B cell (primary cell): ENCODE measurements around the gene FANCM. TPM values are rescaled to one million over a fixed set of nuclear protein-coding genes. Genes with fewer than 3 reads are reported as not detected.

Experiments used
- ATAC-seq: fragments of 200-7000 bp; cut with Tn5 transposase; one replicate; pipeline ENCODE4 v1.10.0; 2021; ENCODE audit warnings: low read depth, mild to moderate bottlenecking, moderate number of reproducible peaks, moderate library complexity
- CTCF ChIA-PET: fragments of 350-600 bp; sonication (Branson Sonifier 250); formaldehyde crosslinking; loops from one replicate; lab custom pipeline; 2021; ENCODE audit warnings: antibody characterized with exemption, inconsistent platforms; lab: Charles Lee
- POLR2A ChIA-PET: fragments of 350-600 bp; sonication (Branson Sonifier 250); formaldehyde crosslinking; loops from one replicate; lab custom pipeline; 2021; ENCODE audit warnings: antibody characterized with exemption; lab: Charles Lee
- DNase-seq: peaks from one replicate; pipeline ENCODE4 v3.0.0; 2013
- H2AFZ ChIP-seq: 2 replicates; pipeline ENCODE4 v1.6.1; 2012; ENCODE audit warnings: mild to moderate bottlenecking, low read depth, low read length; ENCODE audit not compliant: insufficient read depth, poor library complexity, severe bottlenecking
- H3K27ac ChIP-seq, 2 donors: 1 replicate in 1 of 2; 2 replicates in 1 of 2; pipeline ENCODE4 v1.5.1; 2012 to 2013; ENCODE audit warnings: low read length in 2 of 2, mild to moderate bottlenecking in 2 of 2, moderate library complexity in 1 of 2
- H3K27me3 ChIP-seq, 4 experiments: fragments of 200-600 bp in 1 of 4; sonication (generic) in 1 of 4; replicated peaks in 1 of 4; 1 replicate in 2 of 4; 2 replicates in 2 of 4; pipeline versions ENCODE4 v1.6.1 to v1.7.0; 2013 to 2016; ENCODE audit warnings: low read length in 3 of 4, mild to moderate bottlenecking in 2 of 4, mixed read lengths in 1 of 4, moderate library complexity in 1 of 4; ENCODE audit not compliant: insufficient read depth in 4 of 4, control insufficient read depth in 3 of 4; ENCODE audit errors: control extremely low read depth in 1 of 4
- H3K36me3 ChIP-seq, 2 experiments: replicated peaks in 1 of 2; 1 replicate in 1 of 2; 2 replicates in 1 of 2; pipeline versions ENCODE4 v1.6.1 to v1.7.1; 2013; ENCODE audit warnings: low read length in 1 of 2; ENCODE audit not compliant: insufficient read depth in 2 of 2, control insufficient read depth in 1 of 2; ENCODE audit errors: control extremely low read depth in 1 of 2, extremely low read depth in 1 of 2
- H3K4me1 ChIP-seq, 2 donors: fragments of 200-600 bp in 1 of 2; sonication (generic) in 1 of 2; 1 replicate in 1 of 2; 2 replicates in 1 of 2; pipeline versions ENCODE4 v1.5.1 to v1.6.1; 2013 to 2017; ENCODE audit warnings: low read length in 2 of 2; ENCODE audit not compliant: control insufficient read depth in 2 of 2, insufficient read depth in 2 of 2
- H3K4me2 ChIP-seq: replicated peaks from 2 replicates; pipeline ENCODE3; 2012; ENCODE audit warnings: mild to moderate bottlenecking, low read depth, low read length; ENCODE audit not compliant: poor library complexity, severe bottlenecking
- H3K4me3 ChIP-seq, 5 experiments: fragments of 200-600 bp in 1 of 5; sonication (generic) in 1 of 5; 1 replicate in 3 of 5; 2 replicates in 2 of 5; pipeline versions ENCODE4 v1.5.1 to v1.7.0; 2011 to 2016; ENCODE audit warnings: low read length in 4 of 5, mild to moderate bottlenecking in 4 of 5, low read depth in 2 of 5, control low read depth in 1 of 5, moderate library complexity in 1 of 5; ENCODE audit not compliant: insufficient read depth in 1 of 5; ENCODE audit errors: control extremely low read depth in 1 of 5, extremely low read depth in 1 of 5
- H3K79me2 ChIP-seq: fragments of 200-600 bp; sonication (generic); one replicate; pipeline ENCODE4 v1.6.0; 2016; ENCODE audit warnings: low read length; ENCODE audit not compliant: control insufficient read depth, insufficient read depth
- H3K9ac ChIP-seq: fragments of 200-600 bp; sonication (generic); 2 replicates; pipeline ENCODE4 v1.6.1; 2017; ENCODE audit warnings: mild to moderate bottlenecking, low read length, moderate library complexity
- H3K9me3 ChIP-seq, 3 donors: one replicate each; pipeline versions ENCODE4 v1.6.1 to v1.7.1; 2013; ENCODE audit warnings: low read length in 2 of 3; ENCODE audit not compliant: control insufficient read depth in 2 of 3, insufficient read depth in 1 of 3; ENCODE audit errors: control extremely low read depth in 1 of 3
- H4K20me1 ChIP-seq: 2 replicates; pipeline ENCODE4 v1.6.0; 2012; ENCODE audit warnings: mild to moderate bottlenecking, low read length; ENCODE audit not compliant: insufficient read depth, control insufficient read depth, poor library complexity, severe bottlenecking
- H3K27ac Mint-ChIP-seq: one replicate; pipeline ENCODE4 v1.8.0; 2021; ENCODE audit warnings: mixed read lengths
- H3K27me3 Mint-ChIP-seq: one replicate; pipeline ENCODE4 v1.8.0; 2021; ENCODE audit warnings: mixed read lengths
- H3K4me1 Mint-ChIP-seq: one replicate; pipeline ENCODE4 v1.8.0; 2021; ENCODE audit warnings: mixed read lengths
- H3K4me3 Mint-ChIP-seq: one replicate; pipeline ENCODE4 v1.8.0; 2021; ENCODE audit warnings: mixed read lengths
- H3K9me3 Mint-ChIP-seq: one replicate; pipeline ENCODE4 v1.8.0; 2022; ENCODE audit warnings: mixed read lengths; ENCODE audit not compliant: insufficient read depth
- CTCF ChIP-seq: fragments of 200-600 bp; IDR thresholded peaks from one replicate; pipeline ENCODE4 v1.8.0; 2022; ENCODE audit warnings: antibody characterized with exemption, mild to moderate bottlenecking
- EZH2 ChIP-seq: IDR thresholded peaks from 2 replicates; pipeline ENCODE4 v1.6.1; 2012; ENCODE audit warnings: borderline replicate concordance, low read depth, mild to moderate bottlenecking, moderate library complexity, low read length; ENCODE audit not compliant: insufficient read depth, poor library complexity, severe bottlenecking
- WGBS: methylation state at CpG from one replicate; pipeline ENCODE4 v1.1.5; 2013; ENCODE audit warnings: missing lambda C conversion rate; ENCODE audit not compliant: insufficient coverage; 5-methylcytosine and 5-hydroxymethylcytosine counted together
- intact Hi-C: fragments of 100-400 bp; cut with micrococcal nuclease; formaldehyde crosslinking; loops from one replicate; pipeline ENCODE4 v1.10.0; 2022
- polyA plus RNA-seq: library from polyadenylated mRNA; depleted of rRNA; stranded (reverse); fragments of >200 nt; gene quantifications from 2 replicates; pipeline ENCODE4 v1.2.3, GENCODE V29; 2012
- total RNA-seq, 2 donors: library from RNA; stranded (reverse); fragments of 120-200 nt in 1 of 2; gene quantifications; 1 replicate in 1 of 2; 2 replicates in 1 of 2; pipeline versions ENCODE4 v1.2.3 to v1.2.4, GENCODE V29; 2013 to 2022

FANCM gene
- total and polyA plus RNA-seq, 2 donors (not counting 1 experiment from before 2014, with no cell fraction given), result 3.0 to 15.5 TPM

- Histone ChIP-seq H3K4me3 (no peak overlapping the region), H2AFZ (no peak overlapping the region), H3K27ac (no peak overlapping the region), H3K27me3 (no peaks in the 10 kb centered on the region), H4K20me1 (no peaks in the 10 kb centered on the region), H3K4me2 (no peak overlapping the region), H3K9ac (no peak overlapping the region), H3K9me3 (no peaks in the 10 kb centered on the region), H3K4me1 (no peaks in the 10 kb centered on the region), H3K36me3 (peaks cover 18 to 51% of the 10 kb centered on the region in 2 experiments), H3K79me2 (no peaks in the 10 kb centered on the region)
- TF ChIP-seq EZH2, result no peak
- TF ChIP-seq CTCF, result no peak
- POLR2A ChIA-PET, result no interaction called here
- H3K4me3 Mint-ChIP-seq, result no peak overlapping the region
- CTCF ChIA-PET, result interaction anchor here (1.9 kb wide), 1 partner anchor 150 kb away, joined by 8 read pairs; no protein-coding TSS in a partner anchor
- no peaks in the 10 kb centered on the region for H3K27me3 Mint-ChIP-seq
- H3K4me1 Mint-ChIP-seq, result no peaks in the 10 kb centered on the region
- ATAC-seq, result no peak
- no peak overlapping the region for H3K27ac Mint-ChIP-seq
- peaks cover 2% of the 10 kb centered on the region for H3K9me3 Mint-ChIP-seq
- WGBS, result 100% methylated on average over 4 of the region's 6 CpGs
- DNase-seq, result no peak
- intact Hi-C loops, result no loop called here
Measured at GRCh38 chr14:45118594-45118993, 17.1 kb upstream of the FANCM start.

GRCh38 chr14:45120096-45120495 lies 15.6 kb upstream of the FANCM start:
- Histone ChIP-seq H3K27ac (no peak overlapping the region), H3K27me3 (no peaks in the 10 kb centered on the region), H3K4me1 (no peaks in the 10 kb centered on the region), H2AFZ (no peak overlapping the region), H3K36me3 (peaks cover 14 to 37% of the 10 kb centered on the region in 2 experiments), H3K4me2 (no peak overlapping the region), H3K9ac (no peak overlapping the region), H3K9me3 (no peaks in the 10 kb centered on the region), H3K4me3 (no peak overlapping the region), H4K20me1 (no peaks in the 10 kb centered on the region), H3K79me2 (no peaks in the 10 kb centered on the region)
- TF ChIP-seq EZH2 (no peak), CTCF (no peak)
- H3K4me1 Mint-ChIP-seq, result no peaks in the 10 kb centered on the region
- no peak for DNase-seq
- CTCF ChIA-PET, result no interaction called here
- no peak for ATAC-seq
- peaks cover 2% of the 10 kb centered on the region for H3K9me3 Mint-ChIP-seq
- no CpG with 5 or more reads among the region's 1 CpG for WGBS
- no peaks in the 10 kb centered on the region for H3K27me3 Mint-ChIP-seq
- no peak overlapping the region for H3K4me3 Mint-ChIP-seq
- intact Hi-C loops, result no loop called here
- no peak overlapping the region for H3K27ac Mint-ChIP-seq
- POLR2A ChIA-PET, result no interaction called here
